Body of pancreas (tissue), 4 donors: ENCODE results near the gene ARHGAP24.

Experiments
- POLR2A ChIP-seq, 3 donors: fragments of 450-650 bp; IDR thresholded peaks; one replicate each; pipeline ENCODE4 v1.6.1; 2016; ENCODE audit warnings: antibody characterized with exemption in 3 of 3, mild to moderate bottlenecking in 2 of 3
- TF ChIP-seq, protein P1 (sequence below), 7 experiments: fragments of 450-650 bp in 4 of 7; fragments of 200-600 bp in 3 of 7; sonication (generic) in 3 of 7; IDR thresholded peaks; one replicate each; pipeline ENCODE4 v1.5.1; 2016 to 2019; ENCODE audit warnings: antibody characterized with exemption in 7 of 7

DNA sequence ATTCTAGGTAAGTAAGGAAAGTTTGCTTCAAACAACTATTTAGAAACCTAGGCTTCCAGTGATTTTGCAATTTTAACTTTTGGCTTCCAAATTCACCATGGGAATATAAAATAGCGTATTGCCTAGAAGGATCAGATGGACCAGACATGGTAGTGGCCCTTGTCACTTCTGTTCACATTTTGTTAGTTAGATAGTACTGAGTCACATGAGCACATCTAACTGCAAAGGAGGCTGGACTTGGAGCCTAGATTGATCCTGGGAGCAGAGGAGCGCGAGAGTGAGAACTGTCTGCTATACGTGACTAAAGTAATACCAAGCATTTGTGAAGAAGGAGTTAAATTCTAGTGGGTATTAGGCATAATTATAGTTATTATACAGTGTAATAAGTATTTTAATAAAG is 102.4 kb downstream of the ARHGAP24 start:
- TF ChIP-seq, protein P1, sequence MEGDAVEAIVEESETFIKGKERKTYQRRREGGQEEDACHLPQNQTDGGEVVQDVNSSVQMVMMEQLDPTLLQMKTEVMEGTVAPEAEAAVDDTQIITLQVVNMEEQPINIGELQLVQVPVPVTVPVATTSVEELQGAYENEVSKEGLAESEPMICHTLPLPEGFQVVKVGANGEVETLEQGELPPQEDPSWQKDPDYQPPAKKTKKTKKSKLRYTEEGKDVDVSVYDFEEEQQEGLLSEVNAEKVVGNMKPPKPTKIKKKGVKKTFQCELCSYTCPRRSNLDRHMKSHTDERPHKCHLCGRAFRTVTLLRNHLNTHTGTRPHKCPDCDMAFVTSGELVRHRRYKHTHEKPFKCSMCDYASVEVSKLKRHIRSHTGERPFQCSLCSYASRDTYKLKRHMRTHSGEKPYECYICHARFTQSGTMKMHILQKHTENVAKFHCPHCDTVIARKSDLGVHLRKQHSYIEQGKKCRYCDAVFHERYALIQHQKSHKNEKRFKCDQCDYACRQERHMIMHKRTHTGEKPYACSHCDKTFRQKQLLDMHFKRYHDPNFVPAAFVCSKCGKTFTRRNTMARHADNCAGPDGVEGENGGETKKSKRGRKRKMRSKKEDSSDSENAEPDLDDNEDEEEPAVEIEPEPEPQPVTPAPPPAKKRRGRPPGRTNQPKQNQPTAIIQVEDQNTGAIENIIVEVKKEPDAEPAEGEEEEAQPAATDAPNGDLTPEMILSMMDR (IDR thresholded peaks at IDR 0.05), result no peak
- no peak for TF ChIP-seq POLR2A (IDR thresholded peaks at IDR 0.05)
